GM18868 (cell line): ENCODE results near the gene CAMKMT.

ENCODE experiments used
- ATAC-seq: cut with Tn5 transposase; IDR thresholded peaks from one replicate; pipeline ENCODE4 v1.9.1; 2021; ENCODE audit warnings: mild to moderate bottlenecking, moderate library complexity; ENCODE audit not compliant: unreplicated experiment

Gene CAMKMT

DNA sequence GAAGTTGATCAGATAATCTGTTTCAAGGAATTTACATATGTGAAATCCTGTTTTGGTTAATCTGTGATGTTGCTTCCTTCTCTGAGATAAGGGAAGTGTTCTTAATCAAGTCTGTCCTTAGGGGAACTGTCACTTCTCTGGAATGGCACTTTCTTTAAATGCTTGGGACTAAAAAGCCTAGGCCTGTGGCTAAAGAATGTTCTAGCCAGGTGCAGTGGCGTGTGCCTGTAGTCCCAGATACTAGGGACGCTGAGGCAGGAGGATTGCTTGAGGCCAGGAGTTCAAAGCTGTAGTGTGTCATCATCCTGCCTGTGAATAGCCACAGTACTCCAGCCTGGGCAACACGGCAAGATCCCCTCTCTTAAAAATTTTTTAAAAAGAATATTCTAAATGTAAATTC, 362.2 kb downstream of the CAMKMT start:
- ATAC-seq, result no peak

DNA sequence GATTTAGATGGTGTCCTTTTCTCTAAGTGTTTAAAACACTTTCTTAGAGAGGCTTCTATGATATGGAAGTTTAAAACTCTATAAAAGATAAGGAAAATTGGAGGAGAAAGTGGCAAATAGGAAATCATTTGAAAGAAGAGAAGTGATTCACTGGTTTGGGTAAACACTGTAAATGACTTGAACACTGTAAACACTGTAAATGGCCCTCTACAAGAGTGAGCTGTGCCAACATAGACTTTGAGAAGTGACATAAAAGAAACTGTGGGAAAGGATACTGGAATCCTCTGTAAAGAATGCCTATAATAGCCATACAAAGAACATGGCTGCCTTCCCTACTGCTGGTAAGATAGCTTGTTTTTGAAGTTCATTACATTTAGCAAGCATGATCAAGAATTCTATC, 368.8 kb downstream of the CAMKMT start:
- no peak for ATAC-seq

DNA sequence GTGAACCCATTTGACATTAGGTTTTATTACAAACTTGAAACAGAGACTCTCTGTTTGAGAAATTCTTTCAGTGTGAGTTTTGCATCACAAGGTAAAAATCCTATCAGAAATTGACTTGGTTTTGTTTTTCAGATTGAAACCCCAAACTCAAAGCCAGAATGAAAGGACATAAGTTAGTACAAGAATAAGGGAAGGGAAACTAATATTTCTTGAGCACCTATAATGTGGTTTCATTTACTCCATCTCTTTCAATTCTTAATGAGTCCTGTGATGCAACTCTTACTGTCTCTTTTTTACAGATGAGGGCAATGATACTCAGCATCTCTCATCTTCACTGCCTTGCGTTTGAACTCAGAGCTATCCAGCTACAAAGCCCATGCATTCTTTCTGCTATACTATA, 369.8 kb downstream of the CAMKMT start:
- peak; percentile 97 for ATAC-seq

DNA sequence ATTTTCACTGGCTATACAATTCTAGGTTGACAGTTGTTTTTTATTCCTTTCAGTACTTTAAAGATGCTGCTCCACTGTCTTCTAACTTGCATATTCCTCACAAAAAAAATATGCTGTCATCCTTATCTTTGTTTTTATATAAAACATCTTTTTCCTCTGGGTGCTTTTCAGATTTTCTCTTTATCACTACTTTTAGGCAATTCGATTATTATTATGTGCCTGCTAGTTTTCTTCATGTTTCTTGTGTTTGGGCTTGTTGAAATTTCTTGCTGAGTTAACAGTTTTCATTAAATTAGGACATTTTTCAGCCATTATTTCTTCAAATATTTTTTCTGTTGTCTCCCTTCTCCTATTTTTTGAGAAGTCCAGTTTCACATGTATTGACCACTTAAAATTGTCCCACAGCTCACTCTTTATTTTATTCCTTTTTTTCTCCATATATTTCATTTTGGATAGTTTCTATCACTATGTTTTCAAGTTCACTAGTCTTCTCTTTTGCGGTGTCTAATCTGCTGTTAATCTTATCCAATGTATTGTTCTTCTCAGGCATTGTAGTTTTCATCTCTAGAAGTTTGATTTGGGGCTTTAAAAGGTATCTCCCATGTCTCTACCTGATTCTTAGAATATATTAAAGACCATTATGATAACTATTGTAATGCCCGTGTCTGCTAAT, 374.7 kb downstream of the CAMKMT start:
- no peak for ATAC-seq

DNA sequence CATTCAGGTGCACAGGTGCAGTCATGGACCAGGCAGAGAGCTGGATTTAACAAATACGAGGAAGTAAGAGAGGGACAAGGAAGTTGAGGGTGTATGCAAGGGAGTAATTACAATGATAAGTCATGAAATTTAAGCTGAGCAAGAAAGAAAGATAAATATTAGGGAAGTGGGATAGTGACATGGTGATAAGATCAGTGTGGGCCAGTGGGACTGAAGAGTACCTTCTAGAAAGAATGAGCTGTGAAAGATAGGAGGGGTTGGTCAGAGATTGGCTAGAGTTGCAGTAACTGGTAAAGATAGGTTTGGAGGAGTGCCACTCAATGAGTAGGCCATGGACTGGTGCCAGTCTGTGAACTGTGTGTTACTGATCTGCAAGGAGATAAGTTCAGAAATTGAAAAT, 378.9 kb downstream of the CAMKMT start:
- ATAC-seq, result no peak

DNA sequence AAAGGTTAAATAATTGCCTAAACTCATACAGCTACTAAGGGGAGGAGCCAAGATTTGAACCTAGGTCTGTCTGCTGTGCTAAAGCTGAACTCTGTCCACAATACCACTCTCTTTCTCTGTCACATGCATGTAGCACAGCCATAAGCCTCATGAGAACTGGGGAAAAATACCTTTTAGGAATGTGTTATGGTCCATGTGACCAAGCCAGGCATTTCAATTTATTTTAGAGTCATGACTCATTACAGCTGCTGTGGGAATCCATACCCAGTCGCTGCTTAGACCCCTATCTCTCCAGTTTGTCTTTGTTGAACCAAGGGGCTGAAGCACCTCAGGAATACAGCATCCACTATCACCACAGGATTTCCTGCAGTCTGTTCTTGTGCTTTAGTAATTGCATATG, 379.8 kb downstream of the CAMKMT start:
- no peak for ATAC-seq

DNA sequence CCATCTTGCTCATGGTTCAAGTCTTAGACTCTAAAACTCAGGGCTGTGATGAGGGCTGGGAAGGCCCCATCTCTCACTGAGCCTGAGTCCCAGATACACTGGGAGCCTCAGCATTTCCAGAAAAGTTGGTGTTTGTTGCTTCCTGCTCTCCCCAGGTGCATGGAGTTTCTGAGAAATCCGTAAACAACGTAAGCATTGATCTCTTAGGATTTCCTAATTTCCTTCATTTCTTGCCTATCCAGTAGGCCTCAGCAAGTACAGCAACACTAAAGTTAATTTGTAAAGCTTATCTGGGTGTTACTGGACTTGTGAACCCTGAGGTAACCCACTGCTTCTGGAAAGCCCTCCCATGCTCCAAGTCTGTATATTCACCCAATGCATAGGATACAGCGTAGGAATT, 380.3 kb downstream of the CAMKMT start:
- no peak for ATAC-seq

DNA sequence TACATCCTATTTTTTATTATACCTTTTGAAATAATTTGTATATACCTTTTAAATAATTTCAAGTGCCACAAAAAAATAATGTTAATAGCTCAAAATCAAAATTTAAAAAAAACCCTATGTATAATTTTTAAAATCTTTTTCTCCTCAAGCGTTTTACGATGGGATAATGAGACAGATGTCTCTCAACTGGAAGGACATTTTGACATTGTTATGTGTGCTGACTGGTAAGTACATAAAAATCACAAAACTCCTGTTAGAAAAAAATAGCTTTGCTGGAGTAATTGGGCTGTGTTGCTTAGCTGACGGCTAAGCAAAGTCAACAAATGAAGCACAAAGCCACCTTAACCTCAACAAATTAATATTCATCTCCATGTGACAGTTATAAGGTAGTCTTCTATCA, 381.7 kb downstream of the CAMKMT start:
- ATAC-seq, result no peak

DNA sequence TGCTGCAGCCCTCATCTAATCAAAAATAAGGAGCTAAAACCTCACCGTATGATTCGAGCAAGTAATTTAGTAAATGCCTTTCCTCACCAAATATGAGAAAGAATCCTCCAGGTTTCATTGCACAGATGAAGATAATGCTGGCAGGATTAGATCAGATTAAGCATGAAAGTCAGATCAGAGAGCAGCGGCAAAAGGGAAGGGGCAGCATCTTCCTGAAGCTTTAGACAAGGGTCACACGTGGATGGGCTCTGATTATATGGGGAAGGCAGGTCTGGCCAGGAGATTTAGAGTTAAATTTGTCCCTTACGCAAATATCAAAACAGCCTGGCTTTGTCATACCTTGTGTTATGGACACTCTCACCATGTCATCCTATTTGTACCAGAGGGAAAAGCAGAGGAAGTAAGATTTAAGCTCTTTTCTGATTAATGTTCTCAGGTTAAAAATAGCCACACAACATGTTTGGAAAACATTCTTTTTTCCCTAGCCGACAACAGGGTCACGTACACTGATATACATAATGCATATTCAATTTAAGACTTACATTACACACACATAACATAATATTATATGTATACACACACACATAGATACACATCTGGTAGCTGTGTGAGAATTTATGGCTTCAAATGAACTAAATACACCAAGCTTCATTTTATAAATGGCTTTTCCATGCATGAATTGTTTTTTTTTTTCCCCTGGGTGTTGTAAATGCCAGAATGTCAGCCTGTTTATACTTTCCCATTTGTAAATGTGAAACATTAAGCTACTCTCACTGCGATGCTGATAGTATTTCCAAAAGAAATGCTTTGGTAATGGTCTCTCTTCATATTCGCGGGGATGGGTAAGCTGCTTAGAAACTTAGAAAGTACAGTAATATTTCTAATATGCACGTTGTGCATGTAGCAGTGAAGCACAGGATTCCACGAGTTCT, 383.5 kb downstream of the CAMKMT start:
- no peak for ATAC-seq

DNA sequence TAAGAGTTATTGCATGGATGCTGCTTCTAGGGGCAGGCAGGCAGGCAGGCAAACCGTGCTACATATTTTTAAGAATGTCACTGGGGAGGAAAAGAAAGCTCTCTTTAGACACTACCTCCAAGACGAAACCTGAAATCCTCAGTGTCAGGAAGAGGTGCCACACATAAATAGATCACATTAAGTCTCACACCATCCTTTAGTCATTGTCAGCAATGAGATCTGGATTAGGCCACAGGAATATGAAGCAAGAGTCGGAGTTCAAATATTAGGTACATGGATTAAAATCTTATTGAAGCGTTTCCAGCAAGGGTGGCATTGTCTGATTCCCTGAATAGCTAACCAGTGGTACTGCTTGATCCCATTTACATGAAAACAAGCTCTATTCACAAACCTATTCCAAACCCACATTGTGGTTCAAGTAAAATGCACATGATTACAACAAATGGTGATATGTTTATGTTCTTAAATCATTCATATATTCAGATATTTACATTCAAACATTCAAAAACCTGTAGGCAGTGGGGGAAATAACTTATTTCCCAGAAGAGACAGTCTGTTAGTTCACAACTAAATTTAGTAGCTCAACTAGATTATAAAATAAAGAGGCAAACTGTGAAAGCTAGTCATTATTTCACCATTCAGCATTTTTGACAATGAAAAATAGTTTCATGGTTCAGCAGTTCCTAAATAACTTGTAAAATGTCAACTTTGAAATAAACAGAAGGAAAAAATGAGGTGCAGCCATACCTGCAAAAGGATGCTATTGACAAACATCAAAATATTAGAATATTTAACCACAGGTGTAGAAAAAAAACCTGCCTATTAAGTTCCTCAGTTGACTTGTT, 384.4 kb downstream of the CAMKMT start:
- ATAC-seq, result no peak

DNA sequence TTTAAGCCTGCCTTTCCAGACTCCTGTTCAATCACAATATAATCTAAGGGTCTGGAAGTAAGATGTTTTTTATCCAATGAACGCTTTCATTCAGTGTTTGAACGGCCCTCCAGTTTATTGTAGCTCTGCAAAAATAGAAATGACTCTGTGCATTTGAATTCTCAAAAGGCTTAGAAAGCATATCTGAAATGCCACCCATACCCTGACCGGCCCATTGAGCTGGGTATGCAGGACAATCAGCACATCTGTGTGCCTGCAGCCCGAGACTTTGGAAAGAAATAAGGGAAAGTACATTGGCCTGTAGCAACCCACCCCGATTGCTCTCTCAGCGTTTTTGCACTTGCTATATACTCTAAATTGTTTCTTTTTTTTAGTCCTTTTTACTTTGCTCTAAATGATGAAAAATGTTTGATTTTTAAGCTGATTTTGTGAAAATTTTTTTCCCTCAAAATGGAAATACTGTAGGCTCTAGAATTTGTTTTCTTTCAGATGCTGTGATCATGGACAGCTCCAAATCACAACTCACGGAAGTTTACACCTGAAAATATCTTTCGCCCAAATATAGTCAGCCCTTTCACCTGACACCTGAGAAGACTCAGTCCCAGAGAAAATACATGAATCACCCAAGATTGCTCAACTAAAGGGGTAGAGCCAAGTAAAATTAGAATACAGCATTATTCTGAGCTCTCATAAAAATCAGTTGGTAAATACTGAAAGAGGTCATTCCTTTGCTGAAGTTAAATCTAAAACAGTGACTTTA, 385.3 kb downstream of the CAMKMT start:
- ATAC-seq, result no peak

DNA sequence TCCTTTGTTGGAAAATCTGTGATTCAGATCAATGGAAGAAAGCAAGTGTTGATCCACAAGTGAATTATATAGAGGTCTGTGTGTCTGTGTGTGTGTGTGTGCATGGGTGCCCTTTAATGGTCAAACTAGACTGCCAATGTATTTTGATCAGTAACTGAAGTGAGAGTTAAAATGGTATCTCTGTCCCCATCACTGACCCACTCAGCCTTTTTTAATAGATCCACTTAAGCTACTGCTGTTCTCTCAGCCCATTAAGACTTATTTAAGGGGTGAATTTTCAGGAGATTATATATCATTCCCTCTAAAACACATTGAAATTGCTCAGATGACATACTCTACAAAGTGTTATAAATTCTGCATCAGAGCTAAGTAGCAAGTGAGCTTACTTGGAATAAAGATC, 386.0 kb downstream of the CAMKMT start:
- no peak for ATAC-seq

DNA sequence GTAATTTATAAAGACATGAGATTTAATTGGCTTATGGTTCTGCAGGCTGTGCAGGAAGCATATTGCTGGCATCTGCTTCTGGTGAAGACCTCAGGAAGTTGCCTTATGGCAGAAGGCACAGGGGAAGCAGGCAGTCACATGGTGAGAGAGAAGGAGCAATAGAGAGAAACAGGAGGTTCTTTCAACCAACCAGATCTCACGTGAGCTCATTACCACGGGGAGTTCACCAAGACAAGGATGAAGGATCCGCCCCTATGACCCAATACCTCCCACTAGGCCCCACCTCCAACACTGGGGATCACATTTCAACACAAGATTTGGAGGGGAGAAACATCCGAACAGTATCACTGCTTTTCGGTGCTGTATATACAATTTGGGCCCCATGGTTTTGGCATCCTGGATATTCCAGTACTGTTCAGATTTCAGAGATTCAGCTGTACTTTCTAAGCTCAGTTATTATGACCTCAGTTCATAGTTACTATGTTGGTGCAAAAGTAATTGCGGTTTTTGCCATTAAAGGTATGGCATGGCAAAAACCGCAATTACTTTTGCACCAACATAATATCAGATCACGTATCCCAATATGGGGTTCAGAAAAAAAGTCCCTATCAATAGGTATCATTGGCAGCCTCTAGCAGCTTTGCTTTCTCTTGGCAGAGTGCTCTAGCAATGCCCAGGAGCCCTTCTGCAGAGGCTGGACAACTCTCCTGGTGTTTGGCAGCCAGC, 390.2 kb downstream of the CAMKMT start:
- ATAC-seq, result no peak

DNA sequence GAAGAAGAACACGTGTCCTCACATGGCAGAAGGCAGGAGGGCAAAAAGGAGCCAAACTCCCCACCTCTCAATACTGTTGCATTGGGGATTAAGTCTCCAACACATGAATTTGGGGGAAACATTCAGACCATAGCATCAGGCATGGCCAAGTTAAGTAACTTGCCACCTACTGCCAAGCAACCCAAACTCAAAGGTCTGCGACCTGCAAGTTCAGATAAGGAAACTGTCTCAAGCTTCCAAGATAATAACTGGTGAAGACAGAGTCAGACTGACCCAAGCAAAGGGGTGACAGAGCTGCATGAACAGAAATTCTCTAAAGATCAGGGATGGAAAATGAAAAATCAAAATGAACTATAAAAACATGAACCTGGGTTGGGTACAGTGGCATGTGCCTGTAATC, 391.0 kb downstream of the CAMKMT start:
- no peak for ATAC-seq

DNA sequence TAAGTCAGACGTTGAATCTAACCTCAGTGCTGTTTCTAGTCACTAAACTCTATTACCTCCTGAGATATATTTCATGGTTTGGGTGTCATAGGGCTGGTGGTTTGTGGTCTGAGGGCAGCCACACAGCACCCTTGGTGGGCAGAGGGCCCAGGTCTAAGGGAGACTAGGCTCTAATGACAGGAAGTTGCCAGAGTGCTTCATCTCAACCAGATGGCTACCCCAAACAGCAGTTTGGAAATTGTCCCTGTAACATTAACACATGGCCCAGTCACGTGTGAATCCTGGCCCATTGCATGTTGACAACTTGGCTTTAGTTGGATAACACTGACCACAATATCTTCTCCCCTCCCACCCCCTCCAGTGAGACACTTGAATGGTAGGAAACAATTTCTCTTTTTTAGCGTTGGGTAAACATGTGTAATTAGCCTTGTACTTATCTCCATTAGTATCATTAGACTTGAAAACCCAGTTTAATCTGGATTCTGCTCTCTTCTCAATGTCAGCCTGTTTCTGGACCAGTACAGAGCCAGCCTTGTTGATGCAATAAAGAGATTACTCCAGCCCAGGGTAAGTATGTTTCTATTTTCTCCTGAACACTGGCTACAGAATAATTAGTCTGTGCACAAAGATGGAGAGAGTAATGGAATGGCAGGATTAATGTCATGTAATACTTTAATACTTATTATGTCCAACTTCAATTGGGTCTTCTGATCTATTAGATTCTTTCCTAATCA, 392.0 kb downstream of the CAMKMT start:
- ATAC-seq, result peak; percentile 83

DNA sequence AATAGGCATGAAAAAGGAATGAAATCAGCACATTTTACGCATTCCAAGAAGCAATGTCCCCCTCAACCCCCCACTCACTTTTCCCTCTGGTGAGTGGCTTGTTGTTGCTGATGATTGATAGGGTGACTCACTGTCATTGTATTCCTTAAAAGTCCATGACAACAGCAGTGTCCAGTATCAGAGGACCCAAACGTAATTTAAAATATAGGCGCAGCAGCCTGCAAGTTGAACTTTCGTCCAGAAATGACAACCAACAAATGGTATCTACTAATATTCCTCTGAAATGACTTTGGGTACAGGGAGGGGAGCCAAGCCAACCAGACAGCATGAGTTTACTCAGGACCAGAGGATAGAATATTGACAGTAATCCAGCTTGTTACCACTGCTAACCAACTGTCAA, 396.8 kb downstream of the CAMKMT start:
- ATAC-seq, result no peak

DNA sequence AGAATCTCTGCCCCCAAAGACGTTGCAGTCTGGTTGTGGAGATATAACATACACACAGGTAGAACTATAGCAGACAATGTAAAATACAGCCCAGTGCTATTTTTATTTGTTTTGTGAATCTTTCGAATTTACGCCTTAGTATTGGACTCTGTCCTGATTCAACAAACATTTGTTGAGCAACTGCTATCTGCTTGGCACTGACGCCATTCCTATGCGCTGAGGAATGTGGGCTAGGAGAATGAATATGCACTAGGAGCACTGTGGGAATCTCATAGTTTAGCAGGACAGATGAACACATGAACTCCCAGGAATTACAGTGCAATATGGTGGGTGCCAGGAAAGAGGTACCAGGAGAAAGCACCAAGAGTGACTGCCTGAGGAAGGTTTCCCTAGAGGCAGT, 398.1 kb downstream of the CAMKMT start:
- no peak for ATAC-seq

DNA sequence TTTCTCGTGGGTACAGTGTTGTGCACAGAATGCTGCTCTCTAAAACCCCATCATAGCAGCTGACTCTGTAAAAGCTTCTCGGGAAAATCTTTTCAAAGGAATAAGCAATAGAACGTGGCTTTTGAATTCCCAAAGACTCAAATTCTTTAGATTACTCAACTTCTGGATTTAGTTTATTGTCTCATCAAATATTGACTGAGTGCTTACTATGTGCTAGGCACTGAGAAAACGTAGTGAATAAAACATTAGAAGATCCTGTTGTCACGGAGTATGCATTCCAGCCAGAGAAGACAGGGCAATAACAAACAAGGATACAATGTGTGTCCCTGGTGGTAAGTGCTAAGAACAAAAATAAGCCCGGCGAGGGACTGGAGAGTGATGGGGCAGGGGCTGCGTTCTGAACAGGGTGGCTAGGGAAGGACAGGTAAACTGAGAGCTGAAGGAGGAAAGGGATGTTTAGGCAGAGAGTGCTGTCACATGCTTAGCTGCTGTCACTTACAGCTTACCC, 401.6 kb downstream of the CAMKMT start:
- no peak for ATAC-seq

DNA sequence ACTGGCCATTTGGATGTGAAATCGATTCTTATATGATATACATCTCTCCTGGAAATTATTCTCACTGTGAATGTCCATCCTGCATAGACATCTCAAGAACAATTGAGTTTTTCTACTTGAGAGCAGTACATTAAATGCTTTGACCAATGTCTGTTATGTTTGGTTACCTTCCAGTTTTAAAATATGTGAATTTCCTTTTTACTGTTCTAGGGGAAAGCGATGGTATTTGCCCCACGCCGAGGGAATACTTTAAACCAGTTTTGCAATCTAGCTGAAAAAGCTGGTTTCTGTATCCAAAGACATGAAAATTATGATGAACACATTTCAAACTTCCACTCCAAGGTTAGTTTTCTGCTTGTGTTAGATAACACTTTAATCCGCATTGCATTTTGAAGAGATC, 404.5 kb downstream of the CAMKMT start:
- ATAC-seq, result no peak
